MM.1S (cell line): ENCODE measurements around the gene SETBP1.

Experiments used
- CTCF ChIP-seq: fragments of 300-600 bp; sonication (generic); IDR thresholded peaks from 2 replicates; pipeline ENCODE4 v1.5.1; 2016; ENCODE audit warnings: antibody characterized with exemption, low read length, mixed read lengths
- EZH2 ChIP-seq: fragments of 300-600 bp; sonication (generic); optimal IDR thresholded peaks from 2 replicates; pipeline ENCODE3; 2017; ENCODE audit warnings: low read depth, mild to moderate bottlenecking, antibody characterized with exemption, low read length, mixed read lengths
- EZH2phosphoT487 ChIP-seq: fragments of 300-600 bp; sonication (generic); IDR thresholded peaks from 2 replicates; pipeline ENCODE4 v1.6.1; 2018; ENCODE audit warnings: antibody characterized with exemption, low read length

- TF ChIP-seq CTCF, result no peak
- TF ChIP-seq EZH2, result no peak
- TF ChIP-seq EZH2phosphoT487, result no peak
Measured at GRCh38 chr18:44896846-44897245, 216.2 kb downstream of the SETBP1 start.
